ENCODE data around the gene TMEM192. TPM values are rescaled to one million over a fixed set of nuclear protein-coding genes. Genes with fewer than 3 reads are reported as not detected.
"Not testable (repeated sequence)": the region's sequence is repeated elsewhere in the genome, so short reads cannot be mapped to it uniquely, and the experiment has no call there.

The TMEM192 gene
- total RNA-seq, 1 experiment from 2014 or later = 19.4 TPM

- intact Hi-C loops (cut with micrococcal nuclease; ENCODE audit: unreplicated experiment) = no loop called here
- Histone ChIP-seq H3K36me3 (ENCODE audit: control insufficient read depth, insufficient read depth, low read length) (no peaks in the 10 kb centered on the region), H3K27me3 (replicated peaks; ENCODE audit: control insufficient read depth, insufficient read depth, low read length) (no peaks in the 10 kb centered on the region), H3K4me3 (ENCODE audit: low read depth, low read length) (no peak overlapping the region), H3K4me1 (no peaks in the 10 kb centered on the region), H3K9me3 (no peaks in the 10 kb centered on the region)
- Mint-ChIP-seq H3K27me3 (ENCODE audit: insufficient read depth, unreplicated experiment) (no peaks in the 10 kb centered on the region), H3K27ac (ENCODE audit: unreplicated experiment) (no peak overlapping the region), H3K4me1 (ENCODE audit: low read depth, unreplicated experiment) (no peaks in the 10 kb centered on the region), H3K36me3 (ENCODE audit: insufficient read depth, unreplicated experiment) (no peaks in the 10 kb centered on the region), H3K9me3 (ENCODE audit: unreplicated experiment) (no peaks in the 10 kb centered on the region), H3K4me3 (ENCODE audit: unreplicated experiment) (no peak overlapping the region)
- no peak for TF ChIP-seq CTCF (IDR thresholded peaks at IDR 0.05; ENCODE audit: insufficient read depth in 1 of 2, low read depth in 1 of 2, low read length in 1 of 2, severe bottlenecking in 1 of 2, unreplicated experiment in 1 of 2)
- ChIA-PET CTCF (no interaction called here), POLR2A (no interaction called here)
- no peak for DNase-seq
- BruUV-seq (replicated peaks) = no TSS peak
Observed at GRCh38 chr4:165027762-165028402, 84.8 kb downstream of the TMEM192 start.

- H3K4me3 Mint-ChIP-seq (ENCODE audit: unreplicated experiment); H3K9me3 ChIP-seq; H3K4me3 ChIP-seq (ENCODE audit: low read depth, low read length); DNase-seq; CTCF ChIA-PET; POLR2A ChIA-PET; H3K9me3 Mint-ChIP-seq (ENCODE audit: unreplicated experiment); intact Hi-C loops (cut with micrococcal nuclease; ENCODE audit: unreplicated experiment); H3K4me1 ChIP-seq; H3K36me3 Mint-ChIP-seq (ENCODE audit: insufficient read depth, unreplicated experiment); H3K36me3 ChIP-seq (ENCODE audit: control insufficient read depth, insufficient read depth, low read length); H3K4me1 Mint-ChIP-seq (ENCODE audit: low read depth, unreplicated experiment); H3K27me3 ChIP-seq (replicated peaks; ENCODE audit: control insufficient read depth, insufficient read depth, low read length); H3K27ac Mint-ChIP-seq (ENCODE audit: unreplicated experiment); H3K27me3 Mint-ChIP-seq (ENCODE audit: insufficient read depth, unreplicated experiment); BruUV-seq (replicated peaks): not testable (repeated sequence)
Observed at GRCh38 chr4:165025782-165026181, 86.9 kb downstream of the TMEM192 start.

Other genes with a start within 250 kb of the TMEM192 start
- 30.6 and 34.8 TPM in 2 replicates for gene APELA, start 235.7 kb downstream of the TMEM192 start, total RNA-seq (2022)
- gene TRIM61, start 135.2 kb downstream of the TMEM192 start, total RNA-seq (2022) = not detected in 2 replicates
- gene TRIM60, start 80.9 kb downstream of the TMEM192 start, total RNA-seq (2022) = not detected in 2 replicates
- gene TRIM75, start 59.0 kb downstream of the TMEM192 start, total RNA-seq (2022) = not detected in 2 replicates
- gene KLHL2, start 94.7 kb upstream of the TMEM192 start, total RNA-seq (2022) = 14.5 and 15.9 TPM in 2 replicates
- gene MSMO1, start 214.8 kb upstream of the TMEM192 start, total RNA-seq (2022) = 80.5 and 91.1 TPM in 2 replicates